Ishikawa (cell line): ENCODE results near the gene ZNF132.

Experiments used
- CEBPB ChIP-seq: IDR thresholded peaks from 2 replicates; pipeline ENCODE4 v1.6.1; 2012
- CREB1 ChIP-seq: IDR thresholded peaks from 2 replicates; pipeline ENCODE4 v1.6.1; 2012; ENCODE audit warnings: low read depth
- EGR1 ChIP-seq: IDR thresholded peaks from 2 replicates; pipeline ENCODE4 v1.6.1; 2012
- EP300 ChIP-seq: IDR thresholded peaks from 2 replicates; pipeline ENCODE4 v1.6.1; 2012; ENCODE audit warnings: borderline replicate concordance
- FOXM1 ChIP-seq: IDR thresholded peaks from 2 replicates; pipeline ENCODE4 v1.6.1; 2012; ENCODE audit warnings: low read depth, borderline replicate concordance
- MAX ChIP-seq: IDR thresholded peaks from 2 replicates; pipeline ENCODE4 v1.6.1; 2012
- NFIC ChIP-seq: IDR thresholded peaks from 2 replicates; pipeline ENCODE4 v1.6.1; 2012
- RAD21 ChIP-seq: IDR thresholded peaks from 2 replicates; pipeline ENCODE4 v1.6.1; 2012; ENCODE audit warnings: low read depth
- REST ChIP-seq: IDR thresholded peaks from 2 replicates; pipeline ENCODE4 v1.6.1; 2012; ENCODE audit warnings: low read depth, mild to moderate bottlenecking
- TAF1 ChIP-seq: IDR thresholded peaks from 2 replicates; pipeline ENCODE4 v1.6.1; 2012; ENCODE audit warnings: low read depth, mild to moderate bottlenecking
- TCF12 ChIP-seq: IDR thresholded peaks from 2 replicates; pipeline ENCODE4 v1.6.1; 2012; ENCODE audit warnings: low read depth
- TEAD4 ChIP-seq: IDR thresholded peaks from 2 replicates; pipeline ENCODE4 v1.6.1; 2012
- YY1 ChIP-seq: IDR thresholded peaks from 2 replicates; pipeline ENCODE4 v1.6.1; 2012; ENCODE audit warnings: low read depth
- ZBTB7A ChIP-seq: IDR thresholded peaks from 2 replicates; pipeline ENCODE4 v1.6.1; 2012; ENCODE audit warnings: low read depth
- TF ChIP-seq, protein P1 (sequence below): IDR thresholded peaks from 2 replicates; pipeline ENCODE4 v1.6.1; 2012

ZNF132 gene

GRCh38 chr19:58416604-58417003 lies 23.3 kb downstream of the ZNF132 start:
- TF ChIP-seq CEBPB: no peak
- no peak for TF ChIP-seq FOXM1
- no peak for TF ChIP-seq CREB1
- no peak for TF ChIP-seq EGR1
- TF ChIP-seq RAD21: no peak
- no peak for TF ChIP-seq TEAD4
- TF ChIP-seq EP300: no peak
- no peak for TF ChIP-seq ZBTB7A
- TF ChIP-seq TAF1: no peak
- TF ChIP-seq MAX: no peak
- TF ChIP-seq YY1: no peak
- no peak for TF ChIP-seq TCF12
- no peak for TF ChIP-seq REST
- TF ChIP-seq, protein P1, sequence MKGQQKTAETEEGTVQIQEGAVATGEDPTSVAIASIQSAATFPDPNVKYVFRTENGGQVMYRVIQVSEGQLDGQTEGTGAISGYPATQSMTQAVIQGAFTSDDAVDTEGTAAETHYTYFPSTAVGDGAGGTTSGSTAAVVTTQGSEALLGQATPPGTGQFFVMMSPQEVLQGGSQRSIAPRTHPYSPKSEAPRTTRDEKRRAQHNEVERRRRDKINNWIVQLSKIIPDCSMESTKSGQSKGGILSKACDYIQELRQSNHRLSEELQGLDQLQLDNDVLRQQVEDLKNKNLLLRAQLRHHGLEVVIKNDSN: no peak
- no peak for TF ChIP-seq NFIC

DNA sequence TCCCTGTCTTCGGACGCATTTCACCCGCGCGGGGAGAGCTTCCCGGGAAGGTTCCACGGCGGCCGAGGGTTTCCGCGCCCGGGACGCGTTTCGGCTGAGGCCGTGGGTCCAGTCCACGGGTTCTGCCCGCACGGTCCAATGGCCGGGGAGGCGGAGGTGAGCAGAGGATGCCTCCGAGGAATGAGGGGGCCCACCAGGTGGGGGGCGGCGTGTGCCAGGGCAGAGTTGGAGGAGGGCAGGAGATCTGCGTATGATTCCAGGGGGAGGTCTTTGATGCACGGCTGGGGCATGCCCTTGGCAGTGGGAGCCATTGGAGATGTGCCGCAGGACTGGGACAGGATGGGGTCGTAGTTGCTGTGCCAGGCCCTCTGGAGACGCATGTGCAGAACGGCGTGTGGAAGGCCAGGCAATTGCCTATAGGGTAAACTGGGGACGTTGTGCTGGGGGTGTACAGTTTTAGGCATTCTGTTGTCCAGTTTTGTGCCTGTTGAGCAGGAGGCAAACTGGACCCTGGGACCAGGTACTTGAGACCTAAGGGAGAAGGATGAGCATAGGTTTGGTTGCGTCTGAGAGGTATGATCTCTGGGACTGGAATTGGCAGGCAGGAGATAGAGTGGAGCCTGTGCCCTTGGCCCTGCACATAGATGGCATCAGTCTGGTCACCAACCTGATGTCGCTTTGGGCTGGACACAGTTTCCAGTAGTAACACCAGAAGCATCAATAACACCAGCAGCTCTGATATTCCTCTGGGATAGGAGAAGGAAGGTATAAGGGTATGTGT lies 30.8 kb downstream of the ZNF132 start:
- peak; percentile 62 for TF ChIP-seq MAX
- TF ChIP-seq, protein P1: no peak
- TF ChIP-seq ZBTB7A: peak; percentile 61; the same call in 1 of the 2 replicates
- TF ChIP-seq EP300: no peak
- no peak; the same call in 1 of the 2 replicates for TF ChIP-seq RAD21
- TF ChIP-seq TEAD4: 0 out of 2 replicates have a peak, but pooled peaks have one; percentile 10

- TF ChIP-seq TCF12 (peak; percentile 28; the same call in 1 of the 2 replicates), YY1 (peak; percentile 70; the same call in 1 of the 2 replicates), REST (no peak), TAF1 (peak; percentile 72), ZBTB7A (peak; percentile 18; the same call in 1 of the 2 replicates), EP300 (no peak), CREB1 (0 out of 2 replicates have a peak, but pooled peaks have one; percentile 40), NFIC (peak; percentile 79), MAX (no peak; the same call in 1 of the 2 replicates), FOXM1 (no peak), EGR1 (peak; percentile 94)
Measured at GRCh38 chr19:58408152-58409009, 31.6 kb downstream of the ZNF132 start, which contains the start of gene ZNF584. ZNF584 (plus strand) TSS chr19:58408649; CDS start chr19:58409148, 499 bp downstream.

DNA sequence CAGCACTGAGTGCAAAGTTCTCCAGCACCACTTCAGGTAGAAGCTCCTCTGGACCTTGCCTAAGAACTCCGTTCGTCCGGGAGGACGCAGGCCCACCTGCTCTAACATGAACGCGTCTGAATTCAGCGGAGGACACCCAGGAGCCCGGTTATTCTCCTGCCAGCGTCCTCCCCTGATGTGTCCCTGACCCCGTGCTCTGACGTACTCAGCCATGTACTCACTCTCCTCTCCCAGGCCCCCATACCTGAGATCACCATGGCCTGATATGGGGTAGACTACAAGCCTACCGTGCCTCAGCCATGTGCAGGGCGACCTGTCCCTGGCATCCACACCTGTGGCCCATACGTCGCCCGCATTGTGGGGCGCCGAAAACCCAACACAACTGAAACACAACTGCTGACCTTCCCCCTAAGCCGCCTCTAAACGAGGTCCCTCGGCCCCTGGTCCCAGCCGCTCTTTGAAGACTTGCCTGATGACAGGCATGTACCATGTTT lies 32.2 kb downstream of the ZNF132 start:
- TF ChIP-seq RAD21: no peak
- TF ChIP-seq CEBPB: no peak
- TF ChIP-seq TEAD4: no peak
- no peak for TF ChIP-seq EGR1
- TF ChIP-seq NFIC: no peak
- TF ChIP-seq, protein P1: no peak
- TF ChIP-seq TAF1: no peak
- no peak for TF ChIP-seq FOXM1
- TF ChIP-seq MAX: no peak
- no peak for TF ChIP-seq YY1
- no peak for TF ChIP-seq EP300
